Endothelial cell of umbilical vein (primary cell): ENCODE data around the gene MAN2A1. TPM values are rescaled to one million over a fixed set of nuclear protein-coding genes. Genes with fewer than 3 reads are reported as not detected.

Experiments
- BruUV-seq: library from RNA; stranded (reverse); fragments of 400-500 nt; replicated peaks from 2 replicates; lab custom pipeline; 2021; lab: Mats Ljungman, UMichigan
- CTCF ChIA-PET: fragments of 300-600, 350-600 bp; sonication (Branson Sonifier 250); formaldehyde crosslinking; loops from one replicate; lab custom pipeline; 2021; ENCODE audit warnings: antibody characterized with exemption, inconsistent platforms; lab: Charles Lee
- POLR2A ChIA-PET: fragments of 300-600, 350-600 bp; sonication (Branson Sonifier 250); formaldehyde crosslinking; loops from one replicate; lab custom pipeline; 2021; ENCODE audit warnings: antibody characterized with exemption, inconsistent platforms; lab: Charles Lee
- DNase-seq: peaks from one replicate; pipeline ENCODE4 v3.0.0-alpha.2; 2011; ENCODE audit warnings: low read depth, low spot score
- FAIRE-seq: peaks from 2 replicates; lab custom pipeline; 2011; peaks lifted over from hg19 to GRCh38; lab: Jason Lieb, UNC
- H2AFZ ChIP-seq: 2 replicates; pipeline ENCODE4 v1.6.0; 2012; ENCODE audit warnings: low read depth, low read length, control low read depth, inconsistent platforms
- H3K27ac ChIP-seq: 2 replicates; pipeline ENCODE4 v1.5.1; 2011; ENCODE audit warnings: low read depth, mild to moderate bottlenecking, control low read depth, low read length, moderate library complexity; ENCODE audit not compliant: insufficient read depth
- H3K27me3 ChIP-seq, 2 experiments: 2 replicates each; pipeline versions ENCODE4 v1.6.0 to v1.6.1; 2011; ENCODE audit warnings: low read length in 2 of 2, mixed read lengths in 1 of 2; ENCODE audit not compliant: control insufficient read depth in 2 of 2, insufficient read depth in 2 of 2
- H3K36me3 ChIP-seq, 2 experiments: 2 replicates in 1 of 2; 3 replicates in 1 of 2; pipeline ENCODE4 v1.5.1; 2011; ENCODE audit warnings: low read length in 2 of 2, mild to moderate bottlenecking in 1 of 2, moderate library complexity in 1 of 2; ENCODE audit not compliant: control insufficient read depth in 2 of 2, insufficient read depth in 2 of 2; ENCODE audit errors: extremely low read depth in 1 of 2
- H3K4me1 ChIP-seq: 3 replicates; pipeline ENCODE4 v1.5.1; 2011; ENCODE audit warnings: mild to moderate bottlenecking, low read length; ENCODE audit not compliant: control insufficient read depth, insufficient read depth; ENCODE audit errors: extremely low read depth
- H3K4me2 ChIP-seq: 2 replicates; pipeline ENCODE4 v1.6.1; 2011; ENCODE audit warnings: low read length, control low read depth, mixed read lengths; ENCODE audit not compliant: insufficient read depth
- H3K4me3 ChIP-seq, 3 experiments: fragments of 200-600 bp in 1 of 3; sonication (generic), shearing (Covaris generic) in 1 of 3; replicated peaks in 1 of 3; 2 replicates each; pipeline ENCODE4 v1.5.1; 2011 to 2016; ENCODE audit warnings: control low read depth in 3 of 3, low read length in 3 of 3, mild to moderate bottlenecking in 2 of 3, inconsistent platforms in 1 of 3, low read depth in 1 of 3, moderate library complexity in 1 of 3; ENCODE audit not compliant: insufficient read depth in 1 of 3
- H3K79me2 ChIP-seq: 2 replicates; pipeline ENCODE4 v1.6.0; 2012; ENCODE audit warnings: low read length, inconsistent platforms; ENCODE audit not compliant: control insufficient read depth, insufficient read depth
- H3K9ac ChIP-seq: replicated peaks from 2 replicates; pipeline ENCODE3; 2011; ENCODE audit warnings: low read length, control low read depth; ENCODE audit not compliant: insufficient read depth; ENCODE audit errors: extremely low read depth
- H3K9me1 ChIP-seq: replicated peaks from 3 replicates; pipeline ENCODE4 v1.6.0; 2011; ENCODE audit warnings: mild to moderate bottlenecking, low read length; ENCODE audit not compliant: control insufficient read depth, insufficient read depth; ENCODE audit errors: extremely low read depth
- H3K9me3 ChIP-seq: replicated peaks from 2 replicates; pipeline ENCODE4 v1.5.1; 2012; ENCODE audit warnings: low read length, inconsistent platforms; ENCODE audit not compliant: control insufficient read depth, insufficient read depth
- H4K20me1 ChIP-seq: replicated peaks from 2 replicates; pipeline ENCODE3; 2011; ENCODE audit warnings: mild to moderate bottlenecking, low read length; ENCODE audit not compliant: control insufficient read depth, insufficient read depth; ENCODE audit errors: extremely low read depth
- dilution Hi-C: fragments of 300-500 bp; cut with MboI; formaldehyde crosslinking; loops from one replicate; pipeline ENCODE4 v1.15.0; 2019; ENCODE audit warnings: low sequenced_read_pairs; ENCODE audit not compliant: extremely low pct_ligation_motif_present
- intact Hi-C: fragments of 100-400 bp; cut with micrococcal nuclease; formaldehyde crosslinking; loops from one replicate; pipeline ENCODE4 v1.10.0; 2022
- polyA plus RNA-seq, 4 experiments: library from polyadenylated mRNA; depleted of rRNA in 3 of 4; stranded (reverse) in 3 of 4; unstranded in 1 of 4; fragments of >200 nt; gene quantifications; 2 replicates each; pipeline versions ENCODE4 v1.2.1 to v1.2.3, GENCODE V29; 2011 to 2012; ENCODE audit warnings: missing spikeins in 1 of 4
- total RNA-seq: library from RNA; stranded (reverse); gene quantifications from 2 replicates; pipeline ENCODE4 v1.2.3, GENCODE V29; 2021
- TF ChIP-seq, protein P1 (sequence below): IDR thresholded peaks from 2 replicates; pipeline ENCODE4 v1.6.1; 2011; ENCODE audit not compliant: insufficient read depth, insufficient read length
- TF ChIP-seq, protein P2 (sequence below), 2 donors: IDR thresholded peaks; 1 replicate in 1 of 2; 2 replicates in 1 of 2; pipeline ENCODE4 v1.5.1; 2011; ENCODE audit warnings: low read length in 2 of 2, mild to moderate bottlenecking in 2 of 2, moderate library complexity in 2 of 2, control low read depth in 1 of 2, inconsistent platforms in 1 of 2, low read depth in 1 of 2; ENCODE audit not compliant: insufficient read depth in 1 of 2; ENCODE audit errors: extremely low read depth in 1 of 2

The MAN2A1 gene
- total and polyA plus RNA-seq, 2 donors (not counting 3 experiments of a cell fraction or from before 2014, with no cell fraction given) = 20.8 to 54.8 TPM

DNA sequence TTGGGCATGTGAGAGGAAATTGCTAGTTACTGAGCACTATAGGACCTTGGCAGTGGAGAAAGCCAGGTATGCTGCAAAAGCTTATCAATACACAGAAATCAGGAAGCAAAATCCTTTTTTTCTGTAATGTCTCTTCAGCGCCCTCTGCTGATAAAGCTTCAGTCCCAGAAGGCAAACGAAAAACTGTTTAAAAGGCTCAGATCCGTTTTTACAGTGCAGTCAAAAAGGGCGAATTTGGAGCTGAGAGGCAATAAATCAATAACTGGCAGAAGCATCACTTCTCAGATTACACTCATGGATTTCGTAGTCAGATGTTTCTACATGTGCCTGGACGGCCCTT lies 1.1 kb upstream of the MAN2A1 start:
- intact Hi-C loops (loop anchor here (2.0 to 5.0 kb wide), 6 partner anchors 70 to 1306 kb away; partner anchors contain the start of genes FBXL17 and FER), dilution Hi-C loops (no loop called here)
- Histone ChIP-seq H3K9ac (peak overlapping the region; percentile 58), H3K9me3 (no peaks in the 10 kb centered on the region), H3K36me3 (no peaks in the 10 kb centered on the region), H2AFZ (peak overlapping the region; percentile 60), H3K27me3 (no peaks in the 10 kb centered on the region), H3K9me1 (no peaks in the 10 kb centered on the region), H3K4me2 (peak overlapping the region; percentile 39), H3K27ac (peak overlapping the region; percentile 57), H3K4me3 (peak overlapping the region in 2 of 3 experiments; percentile 23 to 79), H3K79me2 (peaks cover 32% of the 10 kb centered on the region), H3K4me1 (peaks cover 8% of the 10 kb centered on the region), H4K20me1 (peaks cover 2% of the 10 kb centered on the region)
- TSS peak; percentile 61 for BruUV-seq
- ChIA-PET CTCF (interaction anchor here (0.7 to 6.7 kb wide), 21 partner anchors 10 to 1167 kb away, joined by 3 to 52 read pairs (median 3); no protein-coding TSS in a partner anchor), POLR2A (interaction anchor here (0.6 kb wide), 1 partner anchor 26 kb away, joined by 6 read pairs; no protein-coding TSS in a partner anchor)
- DNase-seq (no peak), FAIRE-seq (no peak)
- TF ChIP-seq, protein P1, sequence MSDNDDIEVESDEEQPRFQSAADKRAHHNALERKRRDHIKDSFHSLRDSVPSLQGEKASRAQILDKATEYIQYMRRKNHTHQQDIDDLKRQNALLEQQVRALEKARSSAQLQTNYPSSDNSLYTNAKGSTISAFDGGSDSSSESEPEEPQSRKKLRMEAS = no peak
- TF ChIP-seq, protein P2, sequence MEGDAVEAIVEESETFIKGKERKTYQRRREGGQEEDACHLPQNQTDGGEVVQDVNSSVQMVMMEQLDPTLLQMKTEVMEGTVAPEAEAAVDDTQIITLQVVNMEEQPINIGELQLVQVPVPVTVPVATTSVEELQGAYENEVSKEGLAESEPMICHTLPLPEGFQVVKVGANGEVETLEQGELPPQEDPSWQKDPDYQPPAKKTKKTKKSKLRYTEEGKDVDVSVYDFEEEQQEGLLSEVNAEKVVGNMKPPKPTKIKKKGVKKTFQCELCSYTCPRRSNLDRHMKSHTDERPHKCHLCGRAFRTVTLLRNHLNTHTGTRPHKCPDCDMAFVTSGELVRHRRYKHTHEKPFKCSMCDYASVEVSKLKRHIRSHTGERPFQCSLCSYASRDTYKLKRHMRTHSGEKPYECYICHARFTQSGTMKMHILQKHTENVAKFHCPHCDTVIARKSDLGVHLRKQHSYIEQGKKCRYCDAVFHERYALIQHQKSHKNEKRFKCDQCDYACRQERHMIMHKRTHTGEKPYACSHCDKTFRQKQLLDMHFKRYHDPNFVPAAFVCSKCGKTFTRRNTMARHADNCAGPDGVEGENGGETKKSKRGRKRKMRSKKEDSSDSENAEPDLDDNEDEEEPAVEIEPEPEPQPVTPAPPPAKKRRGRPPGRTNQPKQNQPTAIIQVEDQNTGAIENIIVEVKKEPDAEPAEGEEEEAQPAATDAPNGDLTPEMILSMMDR (IDR thresholded peaks at IDR 0.05; ENCODE audit: extremely low read depth in 1 of 2, insufficient read depth in 1 of 2, low read depth in 1 of 2, low read length in 2 of 2) = peak; percentile 10 to 42
